ENCODE results near the gene SULT6B1. TPM values are rescaled to one million over a fixed set of nuclear protein-coding genes. Genes with fewer than 3 reads are reported as not detected.

Gene SULT6B1
- total RNA-seq, 2 experiments from 2014 or later = not detected

GRCh38 chr2:37168217-37168981 lies 20.1 kb downstream of the SULT6B1 start:
- Mint-ChIP-seq H3K36me3 (ENCODE audit: low read depth) (peaks cover 4% of the 10 kb centered on the region), H3K27me3 (no peaks in the 10 kb centered on the region), H3K9me3 (peaks cover 14% of the 10 kb centered on the region), H3K4me1 (ENCODE audit: low read depth) (no peaks in the 10 kb centered on the region), H3K4me3 (no peak overlapping the region), H3K27ac (no peak overlapping the region)
- POLR2A ChIA-PET = interaction anchor here (2.2 kb wide), 1 partner anchor 12 kb away, joined by 6 read pairs; the partner anchor contains the start of gene EIF2AK2
- peak; percentile 47 for DNase-seq
- TF ChIP-seq CTCF (IDR thresholded peaks at IDR 0.05) = peak; percentile 85
- CTCF ChIA-PET = interaction anchor here (0.7 to 3.0 kb wide), 33 partner anchors 8 to 718 kb away, joined by 3 to 22 read pairs (median 4); partner anchors contain the start of genes CEBPZOS, EIF2AK2 and NDUFAF7
- intact Hi-C loops (cut with micrococcal nuclease) = no loop called here
- peak; percentile 75 for ATAC-seq

GRCh38 chr2:37167636-37168180 lies 20.8 kb downstream of the SULT6B1 start:
- Mint-ChIP-seq H3K27me3 (no peaks in the 10 kb centered on the region), H3K4me1 (ENCODE audit: low read depth) (no peaks in the 10 kb centered on the region), H3K36me3 (ENCODE audit: low read depth) (peaks cover 4% of the 10 kb centered on the region), H3K4me3 (no peak overlapping the region), H3K27ac (no peak overlapping the region), H3K9me3 (peaks cover 14% of the 10 kb centered on the region)
- ATAC-seq (no peak), DNase-seq (no peak)
- CTCF ChIA-PET = interaction anchor here (0.8 to 3.0 kb wide), 16 partner anchors 8 to 709 kb away, joined by 3 to 22 read pairs (median 4); partner anchors contain the start of gene EIF2AK2
- no peak for TF ChIP-seq CTCF (IDR thresholded peaks at IDR 0.05)
- intact Hi-C loops (cut with micrococcal nuclease) = no loop called here
- POLR2A ChIA-PET = interaction anchor here (1.0 kb wide), 1 partner anchor 11 kb away, joined by 3 read pairs; the partner anchor contains the start of gene EIF2AK2

- ChIA-PET CTCF (interaction anchor here (0.6 to 1.5 kb wide), 3 partner anchors 22 to 379 kb away, joined by 3 read pairs; no protein-coding TSS in a partner anchor), POLR2A (interaction anchor here (0.8 kb wide), 1 partner anchor 9 kb away, joined by 3 read pairs; no protein-coding TSS in a partner anchor)
- Mint-ChIP-seq H3K27me3 (no peaks in the 10 kb centered on the region), H3K27ac (no peak overlapping the region), H3K4me1 (ENCODE audit: low read depth) (peaks cover 3% of the 10 kb centered on the region), H3K36me3 (ENCODE audit: low read depth) (peaks cover 4% of the 10 kb centered on the region), H3K4me3 (no peak overlapping the region), H3K9me3 (peaks cover 14% of the 10 kb centered on the region)
- no peak for ATAC-seq
- no peak for TF ChIP-seq CTCF (IDR thresholded peaks at IDR 0.05)
- intact Hi-C loops (cut with micrococcal nuclease) = no loop called here
- no peak for DNase-seq
Measured at GRCh38 chr2:37164757-37165156, 23.7 kb downstream of the SULT6B1 start.

GRCh38 chr2:37156857-37157714 lies 31.4 kb downstream of the SULT6B1 start, which contains the start of gene EIF2AK2:
Gene EIF2AK2 (minus strand): TSS chr2:37156980. CDS start chr2:37147806, 9,174 bp downstream.
- intact Hi-C loops (cut with micrococcal nuclease) = no loop called here
- ChIA-PET CTCF (interaction anchor here (1.0 to 2.2 kb wide), 2 partner anchors 11 to 74 kb away, joined by 3 to 5 read pairs; partner anchors contain the start of genes CEBPZ and NDUFAF7), POLR2A (interaction anchor here (0.8 to 1.8 kb wide), 12 partner anchors 9 to 115 kb away, joined by 3 to 8 read pairs (median 4); partner anchors contain the start of genes CEBPZOS and SULT6B1)
- no peaks in the 10 kb centered on the region for H3K27me3 Mint-ChIP-seq
- DNase-seq (peak; percentile 89), ATAC-seq (peak; percentile 94)
- H3K4me1 Mint-ChIP-seq (ENCODE audit: low read depth) = peaks cover 39% of the 10 kb centered on the region
- peak within 1 kb of the TSS; percentile 92 for H3K27ac Mint-ChIP-seq
- TF ChIP-seq CTCF (IDR thresholded peaks at IDR 0.05) = no peak
- H3K4me3 Mint-ChIP-seq = peak within 1 kb of the TSS; percentile 93
- H3K9me3 Mint-ChIP-seq = peaks cover 2% of the 10 kb centered on the region
- H3K36me3 Mint-ChIP-seq (ENCODE audit: low read depth) = peaks cover 30% of the 10 kb centered on the region

Measured in activated CD8-positive, alpha-beta T cell treated with anti-CD3 and anti-CD28 coated beads for 36 hours (primary cell).